Forelimb muscle (tissue), 1 donor: ENCODE measurements around the gene DNAJC11. TPM values are rescaled to one million over a fixed set of nuclear protein-coding genes. Genes with fewer than 3 reads are reported as not detected.

Source experiments
- DNase-seq: peaks from one replicate; pipeline ENCODE4 v3.0.0-alpha.2; 2013; ENCODE audit warnings: low read depth
- polyA plus RNA-seq: library from polyadenylated mRNA; unstranded; fragments of 120-200 nt; gene quantifications from one replicate; pipeline ENCODE4 v1.2.1, GENCODE V29; 2013; ENCODE audit not compliant: insufficient read length

Gene DNAJC11
- polyA plus RNA-seq, 1 donor = 35.0 TPM

DNA sequence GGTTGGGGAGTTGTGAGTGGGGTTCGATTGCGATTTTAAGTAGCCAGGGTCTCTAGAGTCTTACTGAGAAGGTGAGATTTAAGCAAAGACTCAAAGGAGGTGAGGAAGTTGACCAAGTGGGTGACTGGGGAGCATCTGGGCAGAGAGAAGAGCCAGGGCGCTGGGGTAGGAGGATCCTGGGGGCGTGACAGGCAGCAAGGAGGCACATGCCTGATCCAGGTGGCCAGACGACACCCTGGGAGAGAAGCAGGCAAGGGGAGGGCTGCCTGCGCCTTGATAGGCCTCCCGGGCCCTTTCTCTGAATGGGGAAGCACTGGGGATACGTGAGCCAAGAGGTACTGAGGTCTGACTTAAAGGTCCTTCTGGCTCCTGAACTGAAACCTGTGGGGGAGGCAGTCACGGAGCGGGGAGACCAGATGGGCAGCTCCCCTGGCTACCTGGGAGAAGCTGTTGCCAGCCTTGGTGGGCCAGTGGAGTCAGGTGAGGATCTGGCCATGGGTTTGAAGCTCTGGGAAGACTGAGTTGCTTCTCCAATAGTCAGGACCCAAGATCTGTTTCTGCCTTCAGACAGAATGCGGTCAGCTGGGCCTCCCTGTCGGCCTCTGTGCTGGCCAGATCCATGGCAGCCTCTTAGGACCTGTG is 116.4 kb downstream of the DNAJC11 start:
- no peak for DNase-seq

Other genes starting within 250 kb of the DNAJC11 start
- gene TNFRSF25, start 235.6 kb downstream of the DNAJC11 start, polyA plus RNA-seq = 10.4 TPM
- gene PLEKHG5, start 210.1 kb downstream of the DNAJC11 start, polyA plus RNA-seq = 10.6 TPM
- gene NOL9, start 147.3 kb downstream of the DNAJC11 start, polyA plus RNA-seq = 13.6 TPM
- gene TAS1R1, start 146.5 kb downstream of the DNAJC11 start, polyA plus RNA-seq = 5.5 TPM
- gene ZBTB48, start 121.8 kb downstream of the DNAJC11 start, polyA plus RNA-seq = 23.8 TPM
- gene KLHL21, start 98.9 kb downstream of the DNAJC11 start, polyA plus RNA-seq = 41.1 TPM
- gene PHF13, start 88.1 kb downstream of the DNAJC11 start, polyA plus RNA-seq = 18.4 TPM
- 16.8 TPM for gene THAP3, start 76.9 kb downstream of the DNAJC11 start, polyA plus RNA-seq
- 43.5 TPM for gene CAMTA1, start 83.6 kb upstream of the DNAJC11 start, polyA plus RNA-seq